GM21360 (cell line): Measurements from ENCODE around the gene NAGS.
"Not testable (repeated sequence)": the region's sequence is repeated elsewhere in the genome, so short reads cannot be mapped to it uniquely, and the experiment has no call there.

Source experiments
- ATAC-seq: cut with Tn5 transposase; IDR thresholded peaks from one replicate; pipeline ENCODE4 v1.9.1; 2021; ENCODE audit warnings: mild to moderate bottlenecking, moderate library complexity; ENCODE audit not compliant: unreplicated experiment

Gene NAGS, protein sequence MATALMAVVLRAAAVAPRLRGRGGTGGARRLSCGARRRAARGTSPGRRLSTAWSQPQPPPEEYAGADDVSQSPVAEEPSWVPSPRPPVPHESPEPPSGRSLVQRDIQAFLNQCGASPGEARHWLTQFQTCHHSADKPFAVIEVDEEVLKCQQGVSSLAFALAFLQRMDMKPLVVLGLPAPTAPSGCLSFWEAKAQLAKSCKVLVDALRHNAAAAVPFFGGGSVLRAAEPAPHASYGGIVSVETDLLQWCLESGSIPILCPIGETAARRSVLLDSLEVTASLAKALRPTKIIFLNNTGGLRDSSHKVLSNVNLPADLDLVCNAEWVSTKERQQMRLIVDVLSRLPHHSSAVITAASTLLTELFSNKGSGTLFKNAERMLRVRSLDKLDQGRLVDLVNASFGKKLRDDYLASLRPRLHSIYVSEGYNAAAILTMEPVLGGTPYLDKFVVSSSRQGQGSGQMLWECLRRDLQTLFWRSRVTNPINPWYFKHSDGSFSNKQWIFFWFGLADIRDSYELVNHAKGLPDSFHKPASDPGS

DNA sequence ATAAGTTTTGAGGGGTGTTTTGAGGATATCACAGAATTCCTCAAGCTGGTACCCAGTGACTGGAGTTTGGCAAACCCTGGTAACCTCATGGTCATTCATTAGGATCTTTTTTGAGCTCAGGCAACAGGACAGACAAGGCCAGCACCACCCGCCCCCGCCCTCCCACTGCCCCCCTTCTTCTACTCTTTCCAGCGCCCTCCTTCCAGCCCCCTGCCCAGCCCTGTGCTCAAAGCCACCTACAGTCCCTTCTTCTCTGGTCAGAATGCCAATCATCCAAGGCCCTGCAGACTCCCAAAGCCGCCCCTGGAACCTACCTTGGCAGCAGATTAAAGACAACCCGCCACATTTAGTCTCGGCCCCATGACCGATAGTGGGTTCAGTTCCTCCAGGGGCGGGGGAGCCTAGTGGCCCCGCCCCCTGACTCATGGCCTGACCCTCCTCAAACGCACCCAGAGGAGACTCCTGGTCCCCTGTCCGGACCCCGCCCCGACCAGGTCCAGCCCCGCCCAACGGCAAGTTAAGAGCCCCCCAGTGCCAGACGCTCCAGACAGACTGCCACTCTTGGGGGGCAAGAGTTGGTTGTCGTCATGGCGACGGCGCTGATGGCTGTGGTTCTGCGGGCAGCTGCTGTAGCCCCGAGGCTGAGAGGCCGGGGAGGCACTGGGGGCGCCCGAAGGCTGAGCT lies at the start of gene NAGS:
Gene NAGS, plus strand, starts transcription at position 546 of the 684 bp plus-strand sequence. Its CDS starts 42 bp downstream, at position 588.
- no peak for ATAC-seq

DNA sequence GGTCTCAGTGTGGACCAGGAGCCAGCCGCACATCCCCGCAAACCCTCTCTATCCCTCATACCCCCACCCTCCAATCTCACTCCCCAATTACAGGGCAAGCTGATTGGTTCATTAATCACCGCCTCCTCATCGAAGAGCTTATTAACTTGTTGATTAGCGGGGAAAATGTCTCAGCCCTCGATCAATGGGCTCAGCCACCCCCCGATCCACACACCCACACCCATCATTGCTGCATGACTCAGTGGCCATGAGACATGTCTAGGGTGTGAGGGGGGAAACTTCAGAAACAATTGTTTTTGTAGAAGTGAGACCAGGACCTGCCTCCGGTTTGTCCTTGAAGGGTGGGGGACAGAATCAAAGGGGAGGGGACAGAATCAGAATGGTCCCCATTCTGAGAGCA lies 48.2 kb upstream of the NAGS start:
- ATAC-seq, result no peak

GRCh38 chr17:43958748-43959352 lies 45.6 kb upstream of the NAGS start:
- no peak for ATAC-seq

- ATAC-seq, result not testable (repeated sequence)
Measured at GRCh38 chr17:43961292-43961691, 43.1 kb upstream of the NAGS start.

- ATAC-seq, result no peak
Measured at GRCh38 chr17:43961954-43962353, 42.5 kb upstream of the NAGS start.

GRCh38 chr17:43962479-43962878 lies 41.9 kb upstream of the NAGS start:
- no peak for ATAC-seq

GRCh38 chr17:43966276-43966675 lies 38.1 kb upstream of the NAGS start:
- ATAC-seq, result no peak

DNA sequence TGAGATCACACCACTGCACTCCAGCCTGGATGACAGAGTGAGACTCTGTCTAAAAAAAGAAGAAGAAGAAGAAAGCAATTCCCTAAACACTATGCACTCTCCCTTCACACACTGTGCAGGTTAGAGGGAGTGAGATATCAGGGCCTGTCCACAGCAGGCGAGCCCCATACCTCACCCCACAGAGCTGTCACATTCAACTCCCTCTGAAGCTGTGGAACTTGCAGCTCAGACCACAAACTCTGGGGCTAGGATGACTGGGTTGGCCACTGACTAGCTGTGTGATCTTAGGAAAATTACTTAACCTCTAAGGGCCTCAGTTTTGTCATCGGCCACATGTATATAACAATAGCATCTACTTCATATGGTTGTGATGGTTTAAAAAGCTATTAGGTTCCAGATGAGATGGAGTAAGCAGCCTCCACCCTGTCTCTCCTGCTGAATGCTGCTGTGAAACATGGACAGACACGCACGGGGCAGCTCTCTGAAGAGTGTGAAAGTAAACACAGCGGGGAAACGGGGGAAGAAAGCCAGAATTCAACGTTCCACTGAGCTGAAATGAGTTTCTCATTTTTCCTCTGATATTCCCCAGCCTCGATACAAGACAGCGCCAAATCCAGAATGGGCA lies 37.1 kb upstream of the NAGS start:
- no peak for ATAC-seq

GRCh38 chr17:43970366-43970765 lies 34.1 kb upstream of the NAGS start:
- no peak for ATAC-seq

GRCh38 chr17:43971436-43971835 lies 33.0 kb upstream of the NAGS start:
- ATAC-seq, result not testable (repeated sequence)

DNA sequence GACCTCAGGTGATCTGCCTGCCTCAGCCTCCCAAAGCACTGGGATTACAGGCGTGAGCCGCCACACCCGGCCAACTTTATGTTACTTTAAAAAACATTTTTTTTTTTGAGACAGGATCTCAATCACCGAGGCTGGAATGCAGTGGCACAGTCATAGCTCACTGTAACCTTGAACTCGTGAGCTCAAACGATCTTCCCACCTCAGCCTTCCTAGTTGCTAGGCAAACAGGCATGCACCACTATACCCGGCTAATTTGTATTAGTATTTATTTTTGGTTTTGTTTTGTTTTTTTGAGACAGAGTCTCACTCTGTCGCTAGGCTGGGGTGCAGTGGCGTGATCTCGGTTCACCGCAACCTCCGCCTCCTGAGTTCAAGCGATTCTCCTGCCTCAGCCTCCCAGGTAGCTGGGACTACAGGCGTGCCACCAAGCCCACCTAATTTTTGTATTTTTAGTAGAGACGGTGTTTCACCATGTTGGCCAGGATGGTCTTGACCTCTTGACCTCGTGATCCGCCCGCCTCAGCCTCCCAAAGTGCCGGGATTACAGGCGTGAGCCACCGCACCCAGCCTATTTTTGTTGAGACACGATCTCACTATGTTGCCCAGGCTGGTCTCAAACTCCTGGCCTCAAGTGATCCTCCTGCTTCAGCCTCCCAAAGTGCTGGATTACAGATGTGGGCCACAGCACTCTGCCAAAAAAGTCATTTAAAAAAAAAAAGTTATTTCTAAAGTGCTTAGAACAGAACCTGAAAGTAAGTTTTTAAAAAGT lies 31.8 kb upstream of the NAGS start:
- ATAC-seq, result not testable (repeated sequence)

DNA sequence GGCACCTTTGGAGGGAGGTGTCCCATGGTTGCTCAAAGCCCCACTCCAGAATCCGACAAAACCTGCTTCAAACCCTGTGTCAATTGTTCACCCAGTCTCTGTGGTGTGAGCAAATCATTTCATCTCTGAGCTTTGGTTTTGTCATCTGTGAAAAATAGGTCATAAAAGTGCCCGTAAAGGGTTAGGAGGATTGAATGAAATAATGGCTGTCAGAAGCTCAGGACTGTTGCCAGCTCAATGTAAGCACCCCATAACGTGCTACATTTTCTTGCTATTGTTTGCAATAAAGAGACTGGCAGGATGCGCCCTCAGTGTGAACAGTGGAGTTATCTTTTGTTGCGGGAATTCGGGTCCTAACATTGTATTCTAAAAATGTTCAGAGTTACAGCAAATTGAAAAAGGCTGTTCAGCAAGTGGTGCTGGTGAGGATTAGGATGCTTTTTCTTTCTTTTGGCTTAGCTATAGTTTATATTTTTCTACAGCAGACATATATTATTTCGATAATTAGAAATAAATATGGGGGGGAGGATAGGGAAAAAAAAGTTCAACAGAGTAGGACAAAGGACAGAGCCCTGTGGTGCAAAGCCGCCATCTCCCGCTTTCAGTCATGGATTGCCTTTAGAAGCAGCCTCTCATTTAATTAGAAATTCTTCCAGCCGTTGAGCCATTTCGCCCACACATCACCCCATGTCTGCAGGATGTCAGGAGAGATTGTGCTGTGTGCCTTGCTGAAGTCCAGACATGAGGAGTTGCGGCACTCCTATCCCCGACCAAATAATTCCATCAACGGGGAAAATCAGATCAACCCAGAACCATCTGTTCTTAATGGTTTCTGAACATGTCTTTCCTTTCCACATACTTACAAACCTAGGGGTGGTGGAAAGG lies 29.8 kb upstream of the NAGS start:
- ATAC-seq, result no peak

DNA sequence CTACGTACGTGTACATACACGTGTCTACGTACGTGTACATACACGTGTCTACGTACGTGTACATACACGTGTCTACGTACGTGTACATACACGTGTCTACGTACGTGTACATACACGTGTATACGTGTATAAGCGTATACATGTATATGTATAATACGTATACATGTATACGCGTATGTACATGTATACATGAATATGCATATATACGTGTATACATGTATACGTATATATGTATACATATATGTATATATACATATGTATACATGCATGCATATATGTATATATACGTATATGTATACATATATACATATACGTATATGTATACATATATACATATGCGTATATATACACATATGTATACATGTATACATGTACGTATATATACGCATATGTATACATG lies 28.5 kb upstream of the NAGS start:
- no peak for ATAC-seq

- ATAC-seq, result no peak
Measured at GRCh38 chr17:43976963-43977837, 27.2 kb upstream of the NAGS start.

GRCh38 chr17:43978078-43978477 lies 26.3 kb upstream of the NAGS start:
- no peak for ATAC-seq

DNA sequence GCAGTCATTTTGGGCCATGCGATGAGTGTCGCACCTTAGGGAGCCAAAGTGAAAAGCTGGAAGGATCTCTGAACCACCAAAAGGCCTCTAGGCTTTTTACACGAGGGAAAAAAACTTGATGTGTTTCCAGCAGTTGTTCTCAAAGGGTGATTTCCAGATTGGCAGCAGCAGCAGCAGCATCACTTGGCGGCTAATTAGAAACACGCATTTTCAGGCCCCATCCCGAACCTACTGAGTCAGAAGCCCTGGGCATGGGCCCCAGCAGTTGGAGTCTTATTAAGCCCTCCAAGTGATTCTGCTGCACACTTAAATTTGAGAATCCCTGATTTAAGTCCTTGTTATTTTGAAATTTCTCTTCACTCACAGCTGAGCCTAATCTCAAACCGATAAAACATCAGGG lies 25.4 kb upstream of the NAGS start:
- ATAC-seq, result no peak

DNA sequence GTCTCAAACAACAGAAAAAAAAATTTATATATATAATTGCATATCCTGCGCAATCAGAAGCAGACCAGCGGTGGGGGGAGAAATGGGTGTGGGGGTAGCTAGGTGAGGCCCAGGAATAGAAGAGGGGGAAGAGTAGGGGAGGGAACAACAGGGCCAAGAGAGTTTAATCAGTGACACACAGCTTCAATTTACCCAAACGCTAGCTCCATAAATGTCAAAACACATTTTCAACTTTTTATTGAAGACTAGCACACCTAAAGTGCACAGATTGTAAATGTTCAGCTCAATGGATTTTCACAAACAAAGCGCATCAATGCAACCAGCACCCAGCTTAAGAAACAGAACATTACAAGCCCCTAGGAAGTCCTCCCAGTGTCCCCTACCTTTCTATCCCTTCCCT lies 24.8 kb upstream of the NAGS start:
- ATAC-seq, result no peak

DNA sequence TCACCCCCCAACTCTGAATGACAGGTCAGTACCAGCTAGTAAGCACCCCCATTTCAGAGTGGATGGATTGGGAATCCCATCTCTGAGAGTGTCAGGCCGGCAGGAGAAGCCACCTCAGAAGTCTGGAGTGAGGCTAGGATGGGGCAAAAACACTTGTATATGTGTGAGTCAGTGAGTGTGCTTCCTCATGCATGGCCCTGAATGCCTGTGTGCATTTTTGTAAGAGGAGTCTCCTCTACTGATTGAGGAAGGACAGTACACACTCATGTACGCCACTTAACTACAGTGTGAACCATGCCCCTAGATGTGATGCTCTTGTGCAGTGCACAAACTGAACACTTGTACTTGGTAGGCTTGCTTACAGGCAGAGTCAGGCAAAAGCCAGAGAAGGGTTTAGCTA lies 22.3 kb upstream of the NAGS start:
- no peak for ATAC-seq

DNA sequence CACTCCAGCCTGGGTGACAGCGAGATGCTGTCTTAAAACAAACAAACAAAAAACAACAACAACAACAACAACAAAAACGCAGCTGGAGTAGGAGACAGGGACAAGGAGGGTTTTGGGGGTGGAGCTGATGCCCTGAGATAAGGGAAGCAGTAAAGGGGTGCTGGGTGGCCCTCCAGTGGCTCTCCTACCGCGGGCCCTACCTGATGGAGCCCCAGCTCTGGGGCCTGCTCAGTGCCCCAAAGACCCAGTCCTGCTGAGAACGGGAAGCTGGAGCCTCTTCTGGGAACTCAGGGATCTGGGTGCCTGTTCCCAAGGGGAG lies 21.3 kb upstream of the NAGS start:
- ATAC-seq, result no peak
